Mesenchymal stem cell (in vitro differentiated cells and primary cell): ENCODE measurements around the gene TGFBR2.
A peak's percentile ranks its signal among the peaks of the same experiment; 100 is the strongest.

Experiments used
- DNase-seq: peaks from one replicate; pipeline ENCODE4 v3.0.0-alpha.2; 2013
- H2AFZ ChIP-seq: one replicate; pipeline ENCODE4 v1.6.1; 2013; ENCODE audit warnings: low read depth, mild to moderate bottlenecking, control low read depth, inconsistent platforms, low read length, moderate library complexity
- H2AK5ac ChIP-seq: 2 replicates; pipeline ENCODE4 v1.6.1; 2013; ENCODE audit warnings: low read length, moderate library complexity, mild to moderate bottlenecking, inconsistent platforms; ENCODE audit not compliant: severe bottlenecking
- H2BK120ac ChIP-seq: one replicate; pipeline ENCODE4 v1.6.1; 2013; ENCODE audit warnings: low read depth, mild to moderate bottlenecking, inconsistent platforms, low read length, moderate library complexity
- H2BK12ac ChIP-seq, 2 experiments: one replicate each; pipeline ENCODE4 v1.6.1; 2013; ENCODE audit warnings: inconsistent platforms in 2 of 2, low read length in 2 of 2, mild to moderate bottlenecking in 2 of 2, moderate library complexity in 2 of 2, control low read depth in 1 of 2
- H2BK15ac ChIP-seq: one replicate; pipeline ENCODE4 v1.6.1; 2013; ENCODE audit warnings: mild to moderate bottlenecking, low read depth, inconsistent platforms; ENCODE audit not compliant: poor library complexity, severe bottlenecking
- H2BK5ac ChIP-seq: 2 replicates; pipeline ENCODE4 v1.6.1; 2013; ENCODE audit warnings: low read depth, mild to moderate bottlenecking, low read length, control low read depth, inconsistent platforms; ENCODE audit not compliant: poor library complexity, severe bottlenecking
- H3K14ac ChIP-seq, 2 experiments: one replicate each; pipeline ENCODE4 v1.6.1; 2013; ENCODE audit warnings: inconsistent platforms in 2 of 2, low read length in 2 of 2, control low read depth in 1 of 2, mild to moderate bottlenecking in 1 of 2, moderate library complexity in 1 of 2
- H3K18ac ChIP-seq, 2 experiments: one replicate each; pipeline ENCODE4 v1.6.1; 2013; ENCODE audit warnings: inconsistent platforms in 2 of 2, low read length in 2 of 2, control low read depth in 1 of 2, low read depth in 1 of 2, mild to moderate bottlenecking in 1 of 2
- H3K23ac ChIP-seq, 2 experiments: one replicate each; pipeline ENCODE4 v1.6.1; 2013; ENCODE audit warnings: inconsistent platforms in 2 of 2, low read length in 2 of 2, mild to moderate bottlenecking in 2 of 2, moderate library complexity in 2 of 2, control low read depth in 1 of 2
- H3K27ac ChIP-seq: 2 replicates; pipeline ENCODE4 v1.5.1; 2013; ENCODE audit warnings: mild to moderate bottlenecking, moderate library complexity, low read length, control low read depth, inconsistent platforms; ENCODE audit not compliant: poor library complexity, severe bottlenecking
- H3K27me3 ChIP-seq, 2 experiments: 2 replicates each; pipeline versions ENCODE4 v1.6.1 to v1.7.0; 2013; ENCODE audit warnings: low read length in 2 of 2, mild to moderate bottlenecking in 2 of 2, moderate library complexity in 2 of 2, control low read depth in 1 of 2, inconsistent platforms in 1 of 2; ENCODE audit not compliant: control insufficient read depth in 1 of 2, insufficient read depth in 1 of 2
- H3K36me3 ChIP-seq, 2 experiments: 2 replicates each; pipeline versions ENCODE4 v1.6.1 to v1.7.0; 2013; ENCODE audit warnings: low read length in 2 of 2, control low read depth in 1 of 2, inconsistent platforms in 1 of 2, low read depth in 1 of 2, mild to moderate bottlenecking in 1 of 2; ENCODE audit not compliant: insufficient read depth in 2 of 2, control insufficient read depth in 1 of 2
- H3K4ac ChIP-seq, 2 experiments: one replicate each; pipeline ENCODE4 v1.6.1; 2013; ENCODE audit warnings: inconsistent platforms in 2 of 2, low read length in 2 of 2, mild to moderate bottlenecking in 2 of 2, moderate library complexity in 2 of 2, control low read depth in 1 of 2, low read depth in 1 of 2
- H3K4me1 ChIP-seq: 2 replicates; pipeline ENCODE4 v1.6.1; 2013; ENCODE audit warnings: low read depth, low read length, control low read depth; ENCODE audit not compliant: control insufficient read depth, insufficient read depth
- H3K4me2 ChIP-seq: 2 replicates; pipeline ENCODE4 v1.6.1; 2013; ENCODE audit warnings: low read length, mild to moderate bottlenecking, inconsistent platforms; ENCODE audit not compliant: poor library complexity, severe bottlenecking
- H3K4me3 ChIP-seq, 2 experiments: 2 replicates each; pipeline versions ENCODE4 v1.5.1 to v1.7.0; 2013; ENCODE audit warnings: low read length in 2 of 2, mild to moderate bottlenecking in 2 of 2, control low read depth in 1 of 2, low read depth in 1 of 2; ENCODE audit not compliant: insufficient read depth in 1 of 2
- H3K79me1 ChIP-seq: replicated peaks from 2 replicates; pipeline ENCODE4 v1.6.1; 2013; ENCODE audit warnings: mild to moderate bottlenecking, control low read depth, low read length, inconsistent platforms; ENCODE audit not compliant: poor library complexity, severe bottlenecking
- H3K9ac ChIP-seq: 2 replicates; pipeline ENCODE4 v1.7.0; 2013; ENCODE audit warnings: mild to moderate bottlenecking, low read length, moderate library complexity
- H3K9me3 ChIP-seq: 2 replicates; pipeline ENCODE4 v1.7.0; 2013; ENCODE audit warnings: mild to moderate bottlenecking, low read length; ENCODE audit not compliant: control insufficient read depth
- H4K8ac ChIP-seq: one replicate; pipeline ENCODE4 v1.6.1; 2013; ENCODE audit warnings: inconsistent platforms, mild to moderate bottlenecking, low read length, moderate library complexity
- H4K91ac ChIP-seq: one replicate; pipeline ENCODE4 v1.6.1; 2013; ENCODE audit warnings: mild to moderate bottlenecking, low read length, inconsistent platforms
- WGBS: methylation state at CpG from one replicate; pipeline ENCODE4 v1.1.7; 2013; ENCODE audit warnings: mixed read lengths; 5-methylcytosine and 5-hydroxymethylcytosine counted together

TGFBR2 gene

GRCh38 chr3:30628901-30629590 lies 22.6 kb downstream of the TGFBR2 start:
- no peak overlapping the region for H2BK120ac ChIP-seq

GRCh38 chr3:30629746-30630145 lies 23.3 kb downstream of the TGFBR2 start:
- DNase-seq, result no peak
- Histone ChIP-seq H3K4me2 (no peak overlapping the region), H4K91ac (no peak overlapping the region), H3K4me1 (peaks cover 6% of the 10 kb centered on the region), H3K14ac (no peak overlapping the region), H2BK5ac (no peak overlapping the region), H3K27ac (no peak overlapping the region), H3K9me3 (no peaks in the 10 kb centered on the region), H3K18ac (no peak overlapping the region), H2BK15ac (no peak overlapping the region), H2BK120ac (no peak overlapping the region), H3K4ac (no peak overlapping the region), H4K8ac (no peak overlapping the region), H3K79me1 (peaks cover 9% of the 10 kb centered on the region), H3K9ac (no peak overlapping the region), H3K23ac (no peak overlapping the region), H2BK12ac (no peak overlapping the region), H3K4me3 (no peak overlapping the region), H2AK5ac (no peak overlapping the region), H3K36me3 (peaks cover 4 to 86% of the 10 kb centered on the region in 2 experiments), H2AFZ (no peak overlapping the region), H3K27me3 (no peaks in the 10 kb centered on the region)
- 98% methylated on average over 4 of the region's 6 CpGs for WGBS

More at GRCh38 chr3:30628901-30629590, 22.6 kb downstream of the TGFBR2 start:
- peaks cover 9% of the 10 kb centered on the region for H3K79me1 ChIP-seq
- peaks cover 4 to 85% of the 10 kb centered on the region in 2 experiments for H3K36me3 ChIP-seq
- no peaks in the 10 kb centered on the region for H3K9me3 ChIP-seq
- no peak overlapping the region for H3K9ac ChIP-seq
- no peak overlapping the region for H3K23ac ChIP-seq
- H3K14ac ChIP-seq, result no peak overlapping the region
- H2AK5ac ChIP-seq, result peak overlapping the region; percentile 35
- 100% methylated on average over 5 of the region's 5 CpGs for WGBS
- H3K27ac ChIP-seq, result no peak overlapping the region
- H2BK15ac ChIP-seq, result no peak overlapping the region
- H3K4ac ChIP-seq, result no peak overlapping the region
- no peak overlapping the region for H3K4me3 ChIP-seq
- H2AFZ ChIP-seq, result no peak overlapping the region
- H2BK12ac ChIP-seq, result no peak overlapping the region
- no peak overlapping the region for H4K8ac ChIP-seq
- peak overlapping the region; percentile 6 to 55 for H3K18ac ChIP-seq
- H3K4me2 ChIP-seq, result no peak overlapping the region
- H2BK5ac ChIP-seq, result no peak overlapping the region
- peaks cover 6% of the 10 kb centered on the region for H3K4me1 ChIP-seq
- H4K91ac ChIP-seq, result no peak overlapping the region
- DNase-seq, result peak; percentile 35
- H3K27me3 ChIP-seq, result no peaks in the 10 kb centered on the region

- H2AK5ac ChIP-seq, result no peak overlapping the region
- no peak overlapping the region for H2BK15ac ChIP-seq
- H3K23ac ChIP-seq, result no peak overlapping the region
- peaks cover 9% of the 10 kb centered on the region for H3K79me1 ChIP-seq
- no peak overlapping the region for H2BK5ac ChIP-seq
- DNase-seq, result no peak
- WGBS, result 51% methylated on average over 2 of the region's 2 CpGs
- H3K9ac ChIP-seq, result no peak overlapping the region
- no peak overlapping the region for H3K18ac ChIP-seq
- H3K36me3 ChIP-seq, result peaks cover 4 to 84% of the 10 kb centered on the region in 2 experiments
- no peak overlapping the region for H3K14ac ChIP-seq
- no peak overlapping the region for H3K4me3 ChIP-seq
- no peak overlapping the region for H3K4ac ChIP-seq
- H3K27ac ChIP-seq, result no peak overlapping the region
- no peak overlapping the region for H2BK12ac ChIP-seq
- no peak overlapping the region for H4K8ac ChIP-seq
- H3K4me2 ChIP-seq, result no peak overlapping the region
- no peak overlapping the region for H2AFZ ChIP-seq
- no peak overlapping the region for H4K91ac ChIP-seq
- H3K9me3 ChIP-seq, result no peaks in the 10 kb centered on the region
- no peak overlapping the region for H2BK120ac ChIP-seq
- peaks cover 6% of the 10 kb centered on the region for H3K4me1 ChIP-seq
- no peaks in the 10 kb centered on the region for H3K27me3 ChIP-seq
These were observed 24.0 kb downstream of the TGFBR2 start for GRCh38 chr3:30630238-30631030.

GRCh38 chr3:30631243-30631904 lies 25.0 kb downstream of the TGFBR2 start:
- Histone ChIP-seq H3K9ac (no peak overlapping the region), H3K23ac (no peak overlapping the region), H2BK12ac (no peak overlapping the region), H3K18ac (no peak overlapping the region), H4K8ac (peak overlapping the region; percentile 70), H2AFZ (no peak overlapping the region), H3K79me1 (peaks cover 8% of the 10 kb centered on the region), H3K14ac (no peak overlapping the region), H3K4me1 (peaks cover 5% of the 10 kb centered on the region), H3K9me3 (no peaks in the 10 kb centered on the region), H3K4ac (peak overlapping the region in 1 of 2 experiments; percentile 41), H3K27ac (no peak overlapping the region), H4K91ac (no peak overlapping the region), H3K27me3 (no peaks in the 10 kb centered on the region), H3K36me3 (peaks cover 3 to 84% of the 10 kb centered on the region in 2 experiments), H2BK5ac (no peak overlapping the region), H3K4me3 (no peak overlapping the region), H2AK5ac (peak overlapping the region; percentile 82), H3K4me2 (no peak overlapping the region), H2BK120ac (no peak overlapping the region), H2BK15ac (no peak overlapping the region)
- 45% methylated on average over 7 of the region's 7 CpGs for WGBS
- peak; percentile 81 for DNase-seq
